Measurements from ENCODE around the gene HFE.

- TF ChIP-seq RARB (CRISPR knock-in tag; IDR thresholded peaks at IDR 0.05) (no peak), PATZ1 (CRISPR knock-in tag; IDR thresholded peaks at IDR 0.05; ENCODE audit: borderline replicate concordance) (no peak), SNAI2 (CRISPR knock-in tag; IDR thresholded peaks at IDR 0.05) (no peak), TSHZ2 (CRISPR knock-in tag; IDR thresholded peaks at IDR 0.05) (no peak), ZFP30 (CRISPR knock-in tag; IDR thresholded peaks at IDR 0.05) (no peak)
Measured at GRCh38 chr6:26092443-26092842, 5.2 kb downstream of the HFE start.
